ENCODE data around the gene BRSK2.

GRCh38 chr11:1507381-1508140 lies 117.8 kb downstream of the BRSK2 start:
- no peak for TF ChIP-seq POLR2A (IDR thresholded peaks at IDR 0.05; ENCODE audit: low read length)
- TF ChIP-seq GATA1 (IDR thresholded peaks at IDR 0.05; ENCODE audit: low read depth, low read length): no peak

All from erythroblast (primary cell).